NCI-H2107 treated with DMSO at 0.1 percent for 48 hours (cell line): ENCODE data around the gene FAM53C.
A peak's percentile ranks its signal among the peaks of the same experiment; 100 is the strongest.

Source experiments
- DNase-seq: peaks from one replicate; lab custom pipeline; 2025; ENCODE audit not compliant: unreplicated experiment; lab: John Stamatoyannopoulos, UW

Gene FAM53C

DNA sequence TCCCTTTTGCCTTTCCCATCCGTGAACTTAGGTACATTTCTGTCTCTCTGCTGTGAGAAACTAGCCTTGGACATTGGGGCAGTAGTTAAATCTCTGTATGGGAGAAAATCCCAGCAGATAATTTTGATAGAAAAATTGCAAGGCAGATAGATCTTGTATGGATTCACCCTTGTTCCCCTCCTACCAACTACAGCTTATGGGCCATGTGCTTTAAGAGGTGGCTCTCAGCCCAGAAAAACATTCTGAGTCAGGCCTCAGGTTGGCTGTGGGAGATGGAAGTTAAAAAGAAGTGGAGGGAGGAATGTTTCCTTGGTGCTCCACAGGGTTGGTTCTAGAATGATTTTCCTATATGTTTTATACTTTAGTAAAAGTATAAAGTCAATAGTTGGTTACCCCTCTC lies 13.0 kb downstream of the FAM53C start:
- no peak for DNase-seq

GRCh38 chr5:138351517-138351916 lies 13.5 kb downstream of the FAM53C start:
- DNase-seq = no peak

DNA sequence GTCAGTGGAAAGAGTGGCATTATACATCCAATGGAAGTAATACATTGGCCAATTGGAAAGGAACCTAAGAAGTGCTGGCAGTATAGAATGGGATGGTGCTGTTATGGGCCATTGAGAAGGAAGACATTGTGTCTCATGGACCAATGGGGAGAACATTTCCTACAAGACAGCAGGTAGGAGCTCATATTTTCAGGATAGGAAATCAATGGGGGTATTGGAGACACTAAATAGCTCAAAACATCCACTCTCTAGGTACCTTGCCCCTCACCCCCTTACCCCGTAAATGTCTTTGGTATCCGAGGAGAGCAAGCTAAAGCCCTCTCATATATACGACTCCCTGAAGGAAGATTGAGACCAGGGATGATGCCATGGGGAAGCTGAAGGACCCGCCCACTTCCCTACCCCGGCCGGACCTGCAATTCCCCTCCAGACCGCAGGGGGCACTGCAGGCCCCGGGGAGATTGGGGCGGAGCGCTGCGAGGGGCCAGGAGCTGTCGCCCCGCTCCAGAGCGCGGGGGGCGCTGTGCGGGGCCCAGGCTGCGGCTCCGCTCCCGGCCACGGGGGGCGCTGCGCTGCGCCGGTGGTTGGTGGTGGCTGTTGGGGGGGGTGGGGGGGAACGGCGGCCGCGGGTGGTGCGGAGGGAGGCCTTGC lies 14.1 kb downstream of the FAM53C start, which contains the start of gene KDM3B:
Gene KDM3B, plus strand, starts transcription at position 615 of the 651 bp plus-strand sequence. CDS start 111 bp downstream, outside the sequence.
- DNase-seq = peak; percentile 42

- no peak for DNase-seq
Observed at GRCh38 chr5:138352722-138353559, 14.9 kb downstream of the FAM53C start.

GRCh38 chr5:138353560-138354080 lies 15.6 kb downstream of the FAM53C start:
- no peak for DNase-seq

GRCh38 chr5:138354387-138354786 lies 16.3 kb downstream of the FAM53C start:
- DNase-seq = no peak

DNA sequence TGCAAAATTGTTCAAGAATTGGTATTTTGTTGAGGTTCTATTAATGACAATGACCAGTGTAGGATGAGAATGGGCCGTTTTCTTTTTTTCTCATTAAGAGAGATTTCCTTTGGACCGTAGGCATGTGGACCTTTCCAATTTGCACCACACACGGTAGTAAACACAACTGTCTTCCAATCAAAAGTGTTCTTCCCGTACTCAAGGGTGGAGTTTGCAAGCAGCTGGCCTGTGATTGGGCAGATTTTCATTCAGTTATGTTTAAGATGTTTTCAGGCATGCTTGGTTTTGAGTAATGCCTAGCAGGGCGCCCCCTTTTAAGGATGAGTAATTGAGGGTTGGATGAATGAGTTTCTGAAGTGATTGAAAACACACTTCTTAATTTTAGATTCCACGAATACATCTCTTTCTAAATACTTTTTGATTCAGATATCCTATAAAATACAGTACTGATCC lies 16.9 kb downstream of the FAM53C start:
- DNase-seq = no peak

DNA sequence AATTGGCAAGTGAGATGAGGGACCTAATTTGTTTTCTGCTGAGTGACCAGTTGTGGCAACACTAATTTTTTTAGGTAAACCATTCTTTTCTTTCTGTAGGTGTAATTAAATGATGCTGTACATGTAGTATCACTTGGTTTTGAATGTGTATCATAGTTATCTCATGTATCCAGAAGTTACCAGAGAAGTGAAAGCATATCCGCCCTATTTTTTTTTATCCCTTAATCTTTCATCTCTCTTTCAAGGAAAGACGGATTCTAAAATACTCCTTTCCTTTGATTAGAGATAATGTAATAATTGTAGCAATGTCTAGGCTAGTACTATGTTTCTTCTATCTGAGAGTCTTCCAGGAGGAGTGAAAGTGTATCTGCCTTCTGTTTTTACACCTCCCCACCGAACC lies 21.6 kb downstream of the FAM53C start:
- no peak for DNase-seq

DNA sequence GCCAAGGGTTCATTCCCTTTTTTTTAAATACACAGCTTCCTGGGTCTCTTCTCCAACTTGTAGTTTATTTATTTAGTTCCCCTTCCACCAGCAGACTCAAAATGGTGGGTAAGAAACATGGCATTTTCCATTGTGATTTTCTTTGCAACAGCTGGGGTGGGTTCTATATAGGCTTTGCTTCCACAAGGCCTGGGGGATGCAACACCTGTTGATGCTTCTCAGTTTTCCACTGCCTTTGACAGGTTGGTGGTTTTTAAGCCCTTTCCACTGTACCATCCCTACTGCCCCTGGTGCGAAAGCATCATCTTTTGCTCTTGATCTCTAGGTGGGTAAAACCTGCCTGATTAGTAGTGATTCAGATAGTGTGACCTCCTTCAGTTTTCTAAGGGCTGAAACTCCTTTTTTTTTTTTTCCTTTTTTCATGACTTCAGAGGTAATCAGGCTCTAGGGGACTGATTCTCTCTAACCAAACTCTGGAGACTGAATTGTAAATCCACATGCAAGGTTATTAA lies 22.9 kb downstream of the FAM53C start:
- DNase-seq = no peak

DNA sequence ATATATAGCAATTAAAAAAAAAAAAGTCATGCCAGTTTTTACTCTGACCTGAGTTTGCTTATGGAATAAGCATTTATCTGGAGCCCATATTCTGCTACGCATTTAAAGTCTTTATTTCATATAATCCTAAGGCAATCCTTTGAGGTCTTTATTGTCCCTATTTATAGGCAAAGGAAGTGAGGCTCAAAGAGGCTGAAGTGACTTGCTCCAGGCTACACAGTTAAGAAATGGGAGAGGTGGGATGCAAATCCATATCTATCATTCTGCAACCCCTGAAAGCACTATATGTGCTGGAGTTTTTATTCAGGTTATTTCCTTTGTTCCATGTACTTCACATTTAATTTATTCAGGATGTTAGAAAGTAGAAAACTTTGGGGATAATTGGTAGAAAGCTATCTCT lies 26.5 kb downstream of the FAM53C start:
- no peak for DNase-seq

- DNase-seq = no peak
Observed at GRCh38 chr5:138366632-138367382, 28.7 kb downstream of the FAM53C start.

DNA sequence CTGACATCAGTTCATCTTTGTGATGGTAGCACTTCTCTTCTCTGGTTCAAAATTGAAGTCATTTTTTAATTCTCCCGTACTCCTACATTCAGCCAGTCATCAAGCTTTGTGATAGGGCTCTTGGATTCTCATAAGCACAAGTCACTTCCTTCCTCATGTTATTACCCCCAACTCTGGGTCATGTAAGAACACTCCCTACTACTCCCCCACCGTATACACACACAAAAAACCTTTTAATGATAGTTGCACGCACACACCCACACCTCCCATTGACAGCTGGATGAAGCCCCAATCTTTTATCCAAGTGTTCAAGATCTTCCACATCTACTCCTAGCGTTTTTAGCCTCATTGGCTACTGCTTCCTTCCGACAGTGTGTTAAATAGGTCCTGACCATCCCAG lies 31.2 kb downstream of the FAM53C start:
- DNase-seq = no peak

DNA sequence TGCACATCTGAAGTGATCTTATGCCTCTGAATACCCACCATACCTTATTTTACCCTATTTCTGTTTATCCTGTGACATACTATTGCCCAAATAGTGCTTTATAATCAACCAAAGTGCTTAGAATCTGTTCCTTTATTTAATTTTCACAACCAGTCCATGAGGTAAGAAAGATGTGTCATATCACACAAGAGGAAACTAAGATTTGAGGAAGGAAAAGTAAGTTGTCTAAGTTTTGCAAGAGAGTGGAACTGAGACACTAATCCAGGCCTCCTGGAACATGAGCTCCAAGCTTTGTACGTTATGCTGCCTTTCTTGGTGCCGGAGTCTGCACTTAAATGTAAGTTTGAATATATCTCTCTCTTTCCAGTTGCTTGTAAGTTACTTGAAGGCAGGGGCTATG lies 31.6 kb downstream of the FAM53C start:
- DNase-seq = no peak

- DNase-seq = no peak
Observed at GRCh38 chr5:138370537-138370936, 32.5 kb downstream of the FAM53C start.

DNA sequence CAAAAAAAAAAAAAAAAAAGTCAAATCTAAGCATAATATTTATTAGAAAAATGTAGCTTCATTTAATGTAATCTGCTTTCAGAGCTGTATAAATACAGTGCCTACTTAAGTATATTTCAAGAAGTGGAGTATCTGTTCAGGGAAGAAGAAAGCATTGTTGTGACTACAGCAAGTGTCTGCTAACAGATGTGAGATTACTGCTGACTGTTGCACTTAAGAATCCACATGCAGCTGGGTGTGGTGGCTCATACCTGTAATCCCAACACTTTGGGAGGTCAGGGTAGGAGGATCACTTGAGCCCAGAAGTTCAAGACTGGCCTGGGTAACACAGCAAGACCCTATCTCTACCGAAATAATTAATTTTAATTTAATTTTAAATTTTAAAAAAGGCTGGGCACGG lies 33.4 kb downstream of the FAM53C start:
- no peak for DNase-seq

GRCh38 chr5:138372225-138372624 lies 34.2 kb downstream of the FAM53C start:
- DNase-seq = no peak

DNA sequence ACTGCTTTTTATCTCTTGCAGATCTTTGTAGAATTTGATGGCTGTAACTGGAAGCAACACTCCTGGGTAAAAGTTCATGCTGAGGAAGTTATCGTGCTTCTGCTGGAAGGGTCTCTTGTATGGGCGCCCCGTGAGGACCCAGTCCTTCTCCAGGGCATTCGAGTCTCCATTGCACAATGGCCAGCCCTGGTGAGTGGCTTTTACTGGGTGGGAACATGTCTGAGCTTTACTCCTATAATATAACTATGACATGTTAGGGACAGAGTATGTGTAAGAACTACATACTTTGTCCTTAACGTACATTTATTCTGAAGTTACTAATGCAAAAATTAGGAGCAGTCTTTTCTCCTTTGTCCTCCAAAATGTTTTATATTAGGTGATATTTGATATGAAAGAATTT lies 34.6 kb downstream of the FAM53C start:
- DNase-seq = no peak

- no peak for DNase-seq
Observed at GRCh38 chr5:138382347-138382746, 44.3 kb downstream of the FAM53C start.

- DNase-seq = no peak
Observed at GRCh38 chr5:138385660-138386059, 47.6 kb downstream of the FAM53C start.

DNA sequence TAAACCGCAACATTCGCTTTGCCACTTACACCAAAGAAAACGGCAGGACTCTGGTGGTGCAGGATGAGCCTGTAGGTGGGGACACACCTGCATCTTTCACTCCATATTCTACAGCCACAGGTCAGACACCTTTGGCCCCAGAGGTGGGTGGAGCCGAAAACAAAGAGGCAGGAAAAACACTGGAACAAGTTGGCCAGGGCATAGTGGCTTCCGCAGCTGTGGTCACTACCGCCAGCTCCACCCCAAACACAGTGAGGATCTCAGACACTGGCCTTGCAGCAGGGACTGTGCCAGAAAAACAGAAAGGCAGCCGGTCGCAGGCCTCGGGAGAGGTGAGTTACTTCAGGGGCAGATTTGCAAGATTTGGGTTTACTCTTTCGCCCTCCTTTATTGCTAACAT lies 48.2 kb downstream of the FAM53C start:
- DNase-seq = no peak

- no peak for DNase-seq
Observed at GRCh38 chr5:138389332-138389731, 51.3 kb downstream of the FAM53C start.
